HepG2 (cell line): ENCODE results near the gene PLCXD1. TPM values are rescaled to one million over a fixed set of nuclear protein-coding genes. Genes with fewer than 3 reads are reported as not detected.

Source experiments
- AGO1 ChIP-seq: fragments of 200-400 bp; formaldehyde crosslinking; IDR thresholded peaks from 2 replicates; pipeline ENCODE4 v1.6.1; 2017; ENCODE audit warnings: mild to moderate bottlenecking, low read depth, low read length, moderate library complexity; ENCODE audit not compliant: poor library complexity, severe bottlenecking
- ATAD3A ChIP-seq: sonication (generic); formaldehyde crosslinking; IDR thresholded peaks from 2 replicates; pipeline ENCODE4 v1.4.0; 2020; ENCODE audit warnings: missing genetic modification reagents
- HDAC2 ChIP-seq: sonication (generic); formaldehyde crosslinking; IDR thresholded peaks from 2 replicates; pipeline ENCODE4 v1.4.0; 2020; ENCODE audit warnings: missing genetic modification reagents
- KMT2A ChIP-seq: sonication (generic); formaldehyde crosslinking; IDR thresholded peaks from 2 replicates; pipeline ENCODE4 v1.4.0; 2020; ENCODE audit warnings: missing genetic modification reagents
- NFKB2 ChIP-seq: sonication (generic); formaldehyde crosslinking; IDR thresholded peaks from 2 replicates; pipeline ENCODE4 v1.4.0; 2020; ENCODE audit warnings: missing genetic modification reagents, borderline replicate concordance
- POLR2AphosphoS2 ChIP-seq: IDR thresholded peaks from 2 replicates; pipeline ENCODE4 v1.6.1; 2011; ENCODE audit warnings: low read depth, low read length, improper control_type of control experiment
- RAD51 ChIP-seq: fragments of 450-650 bp; IDR thresholded peaks from 2 replicates; pipeline ENCODE4 v1.6.1; 2016; ENCODE audit warnings: borderline replicate concordance
- WIZ ChIP-seq: sonication (generic); formaldehyde crosslinking; IDR thresholded peaks from 2 replicates; pipeline ENCODE4 v1.5.1; 2020; ENCODE audit warnings: mild to moderate bottlenecking, missing genetic modification reagents
- ZMAT3 ChIP-seq: sonication (generic); formaldehyde crosslinking; conservative IDR thresholded peaks from 2 replicates; pipeline ENCODE4 v1.7.0; 2021; ENCODE audit warnings: missing genetic modification reagents
- polyA plus RNA-seq, 8 experiments: library from polyadenylated mRNA; depleted of rRNA in 3 of 8; stranded (reverse) in 7 of 8; unstranded in 1 of 8; fragments of >200 nt; fragmentation: Illumina TruSeq in 4 of 8; extraction: Trizol in 4 of 8; gene quantifications; 2 replicates each; pipeline versions ENCODE4 v1.2.1 to v1.2.3, GENCODE V29; 2011 to 2016; ENCODE audit warnings: low read depth in 4 of 8, missing spikeins in 1 of 8, mixed read lengths in 1 of 8; ENCODE audit not compliant: insufficient read depth in 1 of 8
- total RNA-seq, 5 experiments: library from RNA; depleted of rRNA; stranded (reverse); fragments of >200 nt; fragmentation: Illumina TruSeq; extraction: Trizol; gene quantifications; 2 replicates each; pipeline ENCODE4 v1.2.3, GENCODE V29; 2016; ENCODE audit warnings: low read depth in 1 of 5
- TF ChIP-seq, protein P1 (sequence below): sonication (generic); formaldehyde crosslinking; IDR thresholded peaks from 2 replicates; pipeline ENCODE4 v1.8.0; 2022; ENCODE audit warnings: mild to moderate bottlenecking, missing genetic modification reagents, moderate library complexity
- TF ChIP-seq, protein P2 (sequence below): fragments of 450-650 bp; IDR thresholded peaks from 2 replicates; pipeline ENCODE4 v1.6.1; 2017
- TF ChIP-seq, protein P3 (sequence below): sonication (generic); formaldehyde crosslinking; IDR thresholded peaks from 2 replicates; pipeline ENCODE4 v1.5.0; 2020; ENCODE audit warnings: mild to moderate bottlenecking, missing genetic modification reagents
- TF ChIP-seq, protein P4 (sequence below): sonication (generic); formaldehyde crosslinking; IDR thresholded peaks from 2 replicates; pipeline ENCODE4 v1.4.0; 2020; ENCODE audit warnings: missing genetic modification reagents, low read depth, mild to moderate bottlenecking, borderline replicate concordance
- TF ChIP-seq, protein P5 (sequence below): sonication (generic); formaldehyde crosslinking; conservative IDR thresholded peaks from 2 replicates; pipeline ENCODE4 v1.4.0; 2020; ENCODE audit warnings: missing genetic modification reagents
- TF ChIP-seq, protein P6 (sequence below): sonication (generic); formaldehyde crosslinking; IDR thresholded peaks from 2 replicates; pipeline ENCODE4 v1.5.1; 2020; ENCODE audit warnings: missing genetic modification reagents, mild to moderate bottlenecking, borderline replicate concordance
- TF ChIP-seq, protein P7 (sequence below): sonication (generic); formaldehyde crosslinking; IDR thresholded peaks from 2 replicates; pipeline ENCODE4 v1.4.0; 2020; ENCODE audit warnings: mild to moderate bottlenecking, missing genetic modification reagents

Gene PLCXD1
- total and polyA plus RNA-seq, 2 of the 13 experiments (the other 11 are each of a cell fraction or from before 2014, with no cell fraction given), result 87.7 to 153 TPM

DNA sequence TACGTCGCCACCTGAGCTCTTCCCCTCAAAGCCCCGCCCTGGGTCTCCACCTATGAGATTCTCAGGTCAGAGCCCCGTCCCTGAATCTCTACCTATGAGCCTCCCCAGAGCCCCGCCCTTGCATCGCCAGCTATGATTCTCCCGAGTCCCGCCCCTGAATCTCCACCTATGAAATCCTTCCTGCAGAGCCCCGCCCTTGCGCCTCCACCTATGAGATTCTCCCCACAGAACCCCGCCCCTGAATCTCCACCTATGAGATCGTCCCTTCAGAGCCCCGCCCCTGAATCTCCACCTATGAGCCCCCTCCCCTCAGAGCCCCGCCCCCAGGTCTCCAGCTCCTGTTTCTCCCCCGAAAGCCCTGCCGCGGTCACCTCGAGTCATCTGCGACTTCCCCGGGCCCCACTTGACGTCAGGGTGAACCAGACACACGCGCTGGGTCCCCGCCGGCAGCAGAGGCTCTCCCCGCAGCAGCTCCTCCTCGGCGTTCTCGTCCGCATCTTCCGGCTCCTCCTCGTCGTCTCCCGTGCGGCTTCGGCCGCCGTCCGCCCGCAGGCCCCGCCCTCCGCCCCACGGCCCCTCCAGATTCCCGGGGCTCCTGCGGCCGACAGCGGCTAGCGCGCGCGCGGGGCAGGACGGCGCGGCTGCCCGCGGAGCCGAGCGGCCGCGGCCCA, 37.0 kb downstream of the PLCXD1 start (continued):
- TF ChIP-seq WIZ (CRISPR knock-in tag) (no peak), AGO1 (peak; percentile 100), ATAD3A (CRISPR knock-in tag) (no peak), ZMAT3 (CRISPR knock-in tag) (0 out of 2 replicates have a peak, but pooled peaks have one; percentile 45), KMT2A (no peak), NFKB2 (CRISPR knock-in tag) (no peak), POLR2AphosphoS2 (0 out of 2 replicates have a peak, but pooled peaks have one; percentile 12), HDAC2 (CRISPR knock-in tag) (no peak), RAD51 (no peak)
- TF ChIP-seq, protein P1, sequence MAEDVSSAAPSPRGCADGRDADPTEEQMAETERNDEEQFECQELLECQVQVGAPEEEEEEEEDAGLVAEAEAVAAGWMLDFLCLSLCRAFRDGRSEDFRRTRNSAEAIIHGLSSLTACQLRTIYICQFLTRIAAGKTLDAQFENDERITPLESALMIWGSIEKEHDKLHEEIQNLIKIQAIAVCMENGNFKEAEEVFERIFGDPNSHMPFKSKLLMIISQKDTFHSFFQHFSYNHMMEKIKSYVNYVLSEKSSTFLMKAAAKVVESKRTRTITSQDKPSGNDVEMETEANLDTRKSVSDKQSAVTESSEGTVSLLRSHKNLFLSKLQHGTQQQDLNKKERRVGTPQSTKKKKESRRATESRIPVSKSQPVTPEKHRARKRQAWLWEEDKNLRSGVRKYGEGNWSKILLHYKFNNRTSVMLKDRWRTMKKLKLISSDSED (CRISPR knock-in tag), result no peak
- TF ChIP-seq, protein P2, sequence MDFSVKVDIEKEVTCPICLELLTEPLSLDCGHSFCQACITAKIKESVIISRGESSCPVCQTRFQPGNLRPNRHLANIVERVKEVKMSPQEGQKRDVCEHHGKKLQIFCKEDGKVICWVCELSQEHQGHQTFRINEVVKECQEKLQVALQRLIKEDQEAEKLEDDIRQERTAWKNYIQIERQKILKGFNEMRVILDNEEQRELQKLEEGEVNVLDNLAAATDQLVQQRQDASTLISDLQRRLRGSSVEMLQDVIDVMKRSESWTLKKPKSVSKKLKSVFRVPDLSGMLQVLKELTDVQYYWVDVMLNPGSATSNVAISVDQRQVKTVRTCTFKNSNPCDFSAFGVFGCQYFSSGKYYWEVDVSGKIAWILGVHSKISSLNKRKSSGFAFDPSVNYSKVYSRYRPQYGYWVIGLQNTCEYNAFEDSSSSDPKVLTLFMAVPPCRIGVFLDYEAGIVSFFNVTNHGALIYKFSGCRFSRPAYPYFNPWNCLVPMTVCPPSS, result no peak
- TF ChIP-seq, protein P3, sequence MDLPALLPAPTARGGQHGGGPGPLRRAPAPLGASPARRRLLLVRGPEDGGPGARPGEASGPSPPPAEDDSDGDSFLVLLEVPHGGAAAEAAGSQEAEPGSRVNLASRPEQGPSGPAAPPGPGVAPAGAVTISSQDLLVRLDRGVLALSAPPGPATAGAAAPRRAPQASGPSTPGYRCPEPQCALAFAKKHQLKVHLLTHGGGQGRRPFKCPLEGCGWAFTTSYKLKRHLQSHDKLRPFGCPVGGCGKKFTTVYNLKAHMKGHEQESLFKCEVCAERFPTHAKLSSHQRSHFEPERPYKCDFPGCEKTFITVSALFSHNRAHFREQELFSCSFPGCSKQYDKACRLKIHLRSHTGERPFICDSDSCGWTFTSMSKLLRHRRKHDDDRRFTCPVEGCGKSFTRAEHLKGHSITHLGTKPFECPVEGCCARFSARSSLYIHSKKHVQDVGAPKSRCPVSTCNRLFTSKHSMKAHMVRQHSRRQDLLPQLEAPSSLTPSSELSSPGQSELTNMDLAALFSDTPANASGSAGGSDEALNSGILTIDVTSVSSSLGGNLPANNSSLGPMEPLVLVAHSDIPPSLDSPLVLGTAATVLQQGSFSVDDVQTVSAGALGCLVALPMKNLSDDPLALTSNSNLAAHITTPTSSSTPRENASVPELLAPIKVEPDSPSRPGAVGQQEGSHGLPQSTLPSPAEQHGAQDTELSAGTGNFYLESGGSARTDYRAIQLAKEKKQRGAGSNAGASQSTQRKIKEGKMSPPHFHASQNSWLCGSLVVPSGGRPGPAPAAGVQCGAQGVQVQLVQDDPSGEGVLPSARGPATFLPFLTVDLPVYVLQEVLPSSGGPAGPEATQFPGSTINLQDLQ (CRISPR knock-in tag), result no peak
- TF ChIP-seq, protein P4, sequence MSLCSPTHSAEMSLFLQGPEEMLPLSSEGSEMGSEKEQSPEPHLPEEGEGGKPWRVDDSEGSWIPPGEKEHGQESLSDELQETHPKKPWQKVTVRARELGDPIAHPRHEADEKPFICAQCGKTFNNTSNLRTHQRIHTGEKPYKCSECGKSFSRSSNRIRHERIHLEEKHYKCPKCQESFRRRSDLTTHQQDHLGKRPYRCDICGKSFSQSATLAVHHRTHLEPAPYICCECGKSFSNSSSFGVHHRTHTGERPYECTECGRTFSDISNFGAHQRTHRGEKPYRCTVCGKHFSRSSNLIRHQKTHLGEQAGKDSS (CRISPR knock-in tag), result no peak
- TF ChIP-seq, protein P5, sequence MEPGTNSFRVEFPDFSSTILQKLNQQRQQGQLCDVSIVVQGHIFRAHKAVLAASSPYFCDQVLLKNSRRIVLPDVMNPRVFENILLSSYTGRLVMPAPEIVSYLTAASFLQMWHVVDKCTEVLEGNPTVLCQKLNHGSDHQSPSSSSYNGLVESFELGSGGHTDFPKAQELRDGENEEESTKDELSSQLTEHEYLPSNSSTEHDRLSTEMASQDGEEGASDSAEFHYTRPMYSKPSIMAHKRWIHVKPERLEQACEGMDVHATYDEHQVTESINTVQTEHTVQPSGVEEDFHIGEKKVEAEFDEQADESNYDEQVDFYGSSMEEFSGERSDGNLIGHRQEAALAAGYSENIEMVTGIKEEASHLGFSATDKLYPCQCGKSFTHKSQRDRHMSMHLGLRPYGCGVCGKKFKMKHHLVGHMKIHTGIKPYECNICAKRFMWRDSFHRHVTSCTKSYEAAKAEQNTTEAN (CRISPR knock-in tag), result no peak
- TF ChIP-seq, protein P6, sequence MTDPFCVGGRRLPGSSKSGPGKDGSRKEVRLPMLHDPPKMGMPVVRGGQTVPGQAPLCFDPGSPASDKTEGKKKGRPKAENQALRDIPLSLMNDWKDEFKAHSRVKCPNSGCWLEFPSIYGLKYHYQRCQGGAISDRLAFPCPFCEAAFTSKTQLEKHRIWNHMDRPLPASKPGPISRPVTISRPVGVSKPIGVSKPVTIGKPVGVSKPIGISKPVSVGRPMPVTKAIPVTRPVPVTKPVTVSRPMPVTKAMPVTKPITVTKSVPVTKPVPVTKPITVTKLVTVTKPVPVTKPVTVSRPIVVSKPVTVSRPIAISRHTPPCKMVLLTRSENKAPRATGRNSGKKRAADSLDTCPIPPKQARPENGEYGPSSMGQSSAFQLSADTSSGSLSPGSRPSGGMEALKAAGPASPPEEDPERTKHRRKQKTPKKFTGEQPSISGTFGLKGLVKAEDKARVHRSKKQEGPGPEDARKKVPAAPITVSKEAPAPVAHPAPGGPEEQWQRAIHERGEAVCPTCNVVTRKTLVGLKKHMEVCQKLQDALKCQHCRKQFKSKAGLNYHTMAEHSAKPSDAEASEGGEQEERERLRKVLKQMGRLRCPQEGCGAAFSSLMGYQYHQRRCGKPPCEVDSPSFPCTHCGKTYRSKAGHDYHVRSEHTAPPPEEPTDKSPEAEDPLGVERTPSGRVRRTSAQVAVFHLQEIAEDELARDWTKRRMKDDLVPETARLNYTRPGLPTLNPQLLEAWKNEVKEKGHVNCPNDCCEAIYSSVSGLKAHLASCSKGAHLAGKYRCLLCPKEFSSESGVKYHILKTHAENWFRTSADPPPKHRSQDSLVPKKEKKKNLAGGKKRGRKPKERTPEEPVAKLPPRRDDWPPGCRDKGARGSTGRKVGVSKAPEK (CRISPR knock-in tag), result no peak
- TF ChIP-seq, protein P7, sequence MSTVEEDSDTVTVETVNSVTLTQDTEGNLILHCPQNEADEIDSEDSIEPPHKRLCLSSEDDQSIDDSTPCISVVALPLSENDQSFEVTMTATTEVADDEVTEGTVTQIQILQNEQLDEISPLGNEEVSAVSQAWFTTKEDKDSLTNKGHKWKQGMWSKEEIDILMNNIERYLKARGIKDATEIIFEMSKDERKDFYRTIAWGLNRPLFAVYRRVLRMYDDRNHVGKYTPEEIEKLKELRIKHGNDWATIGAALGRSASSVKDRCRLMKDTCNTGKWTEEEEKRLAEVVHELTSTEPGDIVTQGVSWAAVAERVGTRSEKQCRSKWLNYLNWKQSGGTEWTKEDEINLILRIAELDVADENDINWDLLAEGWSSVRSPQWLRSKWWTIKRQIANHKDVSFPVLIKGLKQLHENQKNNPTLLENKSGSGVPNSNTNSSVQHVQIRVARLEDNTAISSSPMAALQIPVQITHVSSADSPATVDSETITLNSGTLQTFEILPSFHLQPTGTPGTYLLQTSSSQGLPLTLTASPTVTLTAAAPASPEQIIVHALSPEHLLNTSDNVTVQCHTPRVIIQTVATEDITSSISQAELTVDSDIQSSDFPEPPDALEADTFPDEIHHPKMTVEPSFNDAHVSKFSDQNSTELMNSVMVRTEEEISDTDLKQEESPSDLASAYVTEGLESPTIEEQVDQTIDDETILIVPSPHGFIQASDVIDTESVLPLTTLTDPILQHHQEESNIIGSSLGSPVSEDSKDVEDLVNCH (CRISPR knock-in tag), result no peak
